ENCODE data around the gene MPL.

The MPL gene

DNA sequence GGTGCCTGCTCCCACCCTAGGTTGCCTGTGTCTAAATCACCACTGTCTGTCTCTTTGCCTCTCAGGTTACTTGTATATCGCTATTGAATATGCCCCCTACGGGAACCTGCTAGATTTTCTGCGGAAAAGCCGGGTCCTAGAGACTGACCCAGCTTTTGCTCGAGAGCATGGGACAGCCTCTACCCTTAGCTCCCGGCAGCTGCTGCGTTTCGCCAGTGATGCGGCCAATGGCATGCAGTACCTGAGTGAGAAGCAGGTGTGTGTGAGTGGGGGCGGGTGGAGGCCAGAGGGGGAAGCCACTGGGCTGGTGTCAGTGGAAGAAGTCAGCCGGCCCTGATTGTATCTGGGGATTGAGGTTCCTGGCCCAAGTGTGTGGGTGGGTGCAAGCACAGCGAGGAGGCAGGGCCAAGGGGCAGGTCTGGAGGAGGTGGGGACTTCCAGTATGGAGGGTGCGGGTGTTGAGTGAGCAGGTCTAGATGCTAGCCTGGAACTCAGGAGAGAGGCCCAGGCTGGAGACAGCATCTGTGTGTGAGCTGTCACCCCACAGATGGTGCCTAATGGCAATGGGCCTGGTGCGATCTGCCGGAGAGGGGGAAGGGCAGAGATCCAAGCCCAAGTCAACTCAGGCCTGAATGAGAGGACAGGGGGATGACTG lies 19.7 kb upstream of the MPL start:
- ATAC-seq = no peak
- TF ChIP-seq SNAI2 (CRISPR knock-in tag; IDR thresholded peaks at IDR 0.05) = no peak

DNA sequence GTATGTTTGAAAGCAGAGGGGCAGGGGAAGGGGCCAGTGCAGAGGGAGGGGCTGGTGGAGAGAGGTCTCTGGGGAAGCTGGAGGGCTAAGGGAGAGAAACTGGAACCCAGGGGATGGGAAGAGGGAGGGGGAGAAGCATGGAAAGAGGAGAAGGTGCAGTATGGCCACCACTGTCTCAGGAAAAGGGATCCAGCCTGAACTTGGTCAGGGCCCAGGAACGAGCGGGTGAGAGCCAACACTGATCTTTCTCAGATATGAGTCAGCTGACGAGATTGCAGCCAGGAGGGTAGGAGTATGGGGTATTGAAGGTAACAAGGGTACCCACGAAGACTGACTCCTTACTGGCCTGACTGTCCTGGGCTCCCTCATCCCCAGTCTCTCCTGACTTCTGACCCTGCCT lies 18.8 kb upstream of the MPL start:
- ATAC-seq = no peak
- TF ChIP-seq CSDC2 (CRISPR knock-in tag; IDR thresholded peaks at IDR 0.05) (no peak), ESRRG (CRISPR knock-in tag; IDR thresholded peaks at IDR 0.05) (no peak), ARNTL (CRISPR knock-in tag; IDR thresholded peaks at IDR 0.05; ENCODE audit: borderline replicate concordance, low read depth) (no peak), ZNF70 (CRISPR knock-in tag; IDR thresholded peaks at IDR 0.05) (no peak), SNAI2 (CRISPR knock-in tag; IDR thresholded peaks at IDR 0.05) (no peak), PPARA (CRISPR knock-in tag; IDR thresholded peaks at IDR 0.05; ENCODE audit: borderline replicate concordance) (no peak), RARB (CRISPR knock-in tag; IDR thresholded peaks at IDR 0.05) (no peak), CSRNP3 (CRISPR knock-in tag; IDR thresholded peaks at IDR 0.05) (no peak), TCF4 (CRISPR knock-in tag; IDR thresholded peaks at IDR 0.05; ENCODE audit: borderline replicate concordance) (no peak), ZC3H10 (CRISPR knock-in tag; IDR thresholded peaks at IDR 0.05) (no peak), TOX (CRISPR knock-in tag; IDR thresholded peaks at IDR 0.05; ENCODE audit: borderline replicate concordance) (no peak), ZNF565 (CRISPR knock-in tag; conservative IDR thresholded peaks at IDR 0.05; ENCODE audit: low read depth) (no peak), ISL1 (CRISPR knock-in tag; IDR thresholded peaks at IDR 0.05) (no peak), ZFP3 (CRISPR knock-in tag; IDR thresholded peaks at IDR 0.05) (no peak), GLIS3 (CRISPR knock-in tag; IDR thresholded peaks at IDR 0.05) (no peak), ZNF8 (CRISPR knock-in tag; IDR thresholded peaks at IDR 0.05) (no peak)
- TF ChIP-seq, protein P1, sequence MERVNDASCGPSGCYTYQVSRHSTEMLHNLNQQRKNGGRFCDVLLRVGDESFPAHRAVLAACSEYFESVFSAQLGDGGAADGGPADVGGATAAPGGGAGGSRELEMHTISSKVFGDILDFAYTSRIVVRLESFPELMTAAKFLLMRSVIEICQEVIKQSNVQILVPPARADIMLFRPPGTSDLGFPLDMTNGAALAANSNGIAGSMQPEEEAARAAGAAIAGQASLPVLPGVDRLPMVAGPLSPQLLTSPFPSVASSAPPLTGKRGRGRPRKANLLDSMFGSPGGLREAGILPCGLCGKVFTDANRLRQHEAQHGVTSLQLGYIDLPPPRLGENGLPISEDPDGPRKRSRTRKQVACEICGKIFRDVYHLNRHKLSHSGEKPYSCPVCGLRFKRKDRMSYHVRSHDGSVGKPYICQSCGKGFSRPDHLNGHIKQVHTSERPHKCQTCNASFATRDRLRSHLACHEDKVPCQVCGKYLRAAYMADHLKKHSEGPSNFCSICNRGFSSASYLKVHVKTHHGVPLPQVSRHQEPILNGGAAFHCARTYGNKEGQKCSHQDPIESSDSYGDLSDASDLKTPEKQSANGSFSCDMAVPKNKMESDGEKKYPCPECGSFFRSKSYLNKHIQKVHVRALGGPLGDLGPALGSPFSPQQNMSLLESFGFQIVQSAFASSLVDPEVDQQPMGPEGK (CRISPR knock-in tag; IDR thresholded peaks at IDR 0.05; ENCODE audit: borderline replicate concordance) = no peak
- TF ChIP-seq, protein P2, sequence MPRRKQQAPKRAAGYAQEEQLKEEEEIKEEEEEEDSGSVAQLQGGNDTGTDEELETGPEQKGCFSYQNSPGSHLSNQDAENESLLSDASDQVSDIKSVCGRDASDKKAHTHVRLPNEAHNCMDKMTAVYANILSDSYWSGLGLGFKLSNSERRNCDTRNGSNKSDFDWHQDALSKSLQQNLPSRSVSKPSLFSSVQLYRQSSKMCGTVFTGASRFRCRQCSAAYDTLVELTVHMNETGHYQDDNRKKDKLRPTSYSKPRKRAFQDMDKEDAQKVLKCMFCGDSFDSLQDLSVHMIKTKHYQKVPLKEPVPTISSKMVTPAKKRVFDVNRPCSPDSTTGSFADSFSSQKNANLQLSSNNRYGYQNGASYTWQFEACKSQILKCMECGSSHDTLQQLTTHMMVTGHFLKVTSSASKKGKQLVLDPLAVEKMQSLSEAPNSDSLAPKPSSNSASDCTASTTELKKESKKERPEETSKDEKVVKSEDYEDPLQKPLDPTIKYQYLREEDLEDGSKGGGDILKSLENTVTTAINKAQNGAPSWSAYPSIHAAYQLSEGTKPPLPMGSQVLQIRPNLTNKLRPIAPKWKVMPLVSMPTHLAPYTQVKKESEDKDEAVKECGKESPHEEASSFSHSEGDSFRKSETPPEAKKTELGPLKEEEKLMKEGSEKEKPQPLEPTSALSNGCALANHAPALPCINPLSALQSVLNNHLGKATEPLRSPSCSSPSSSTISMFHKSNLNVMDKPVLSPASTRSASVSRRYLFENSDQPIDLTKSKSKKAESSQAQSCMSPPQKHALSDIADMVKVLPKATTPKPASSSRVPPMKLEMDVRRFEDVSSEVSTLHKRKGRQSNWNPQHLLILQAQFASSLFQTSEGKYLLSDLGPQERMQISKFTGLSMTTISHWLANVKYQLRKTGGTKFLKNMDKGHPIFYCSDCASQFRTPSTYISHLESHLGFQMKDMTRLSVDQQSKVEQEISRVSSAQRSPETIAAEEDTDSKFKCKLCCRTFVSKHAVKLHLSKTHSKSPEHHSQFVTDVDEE (CRISPR knock-in tag; IDR thresholded peaks at IDR 0.05) = no peak

DNA sequence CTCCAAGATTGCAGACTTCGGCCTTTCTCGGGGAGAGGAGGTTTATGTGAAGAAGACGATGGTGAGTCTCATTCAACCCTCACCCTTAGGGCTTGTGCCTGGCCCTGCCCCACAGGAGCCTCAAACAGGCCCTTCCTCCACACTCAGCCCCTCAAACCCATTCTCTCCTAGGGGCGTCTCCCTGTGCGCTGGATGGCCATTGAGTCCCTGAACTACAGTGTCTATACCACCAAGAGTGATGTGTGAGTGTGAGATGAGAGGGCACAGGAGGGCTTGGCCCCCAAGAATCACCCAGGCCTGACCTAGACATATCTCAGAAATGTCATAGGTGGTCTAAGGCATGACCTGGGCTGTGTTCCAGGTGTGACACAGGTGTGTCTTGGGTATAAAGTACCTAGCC lies 18.3 kb upstream of the MPL start:
- TF ChIP-seq SNAI2 (CRISPR knock-in tag; IDR thresholded peaks at IDR 0.05) = no peak
- TF ChIP-seq CSRNP3 (CRISPR knock-in tag; IDR thresholded peaks at IDR 0.05) = no peak
- TF ChIP-seq ISL1 (CRISPR knock-in tag; IDR thresholded peaks at IDR 0.05) = no peak
- no peak for TF ChIP-seq ZFP3 (CRISPR knock-in tag; IDR thresholded peaks at IDR 0.05)
- no peak for TF ChIP-seq TOX (CRISPR knock-in tag; IDR thresholded peaks at IDR 0.05; ENCODE audit: borderline replicate concordance)
- TF ChIP-seq TCF4 (CRISPR knock-in tag; IDR thresholded peaks at IDR 0.05; ENCODE audit: borderline replicate concordance) = no peak
- no peak for ATAC-seq

GRCh38 chr1:43319766-43320165 lies 17.9 kb upstream of the MPL start:
- no peak for TF ChIP-seq CSRNP3 (CRISPR knock-in tag; IDR thresholded peaks at IDR 0.05)
- no peak for TF ChIP-seq CSDC2 (CRISPR knock-in tag; IDR thresholded peaks at IDR 0.05)
- no peak for TF ChIP-seq ARNTL (CRISPR knock-in tag; IDR thresholded peaks at IDR 0.05; ENCODE audit: borderline replicate concordance, low read depth)
- no peak for TF ChIP-seq ESRRG (CRISPR knock-in tag; IDR thresholded peaks at IDR 0.05)
- TF ChIP-seq ZNF70 (CRISPR knock-in tag; IDR thresholded peaks at IDR 0.05) = no peak
- no peak for TF ChIP-seq RARB (CRISPR knock-in tag; IDR thresholded peaks at IDR 0.05)
- TF ChIP-seq, protein P2 (CRISPR knock-in tag; IDR thresholded peaks at IDR 0.05) = no peak
- no peak for TF ChIP-seq ZNF8 (CRISPR knock-in tag; IDR thresholded peaks at IDR 0.05)
- TF ChIP-seq GLIS3 (CRISPR knock-in tag; IDR thresholded peaks at IDR 0.05) = no peak
- TF ChIP-seq SNAI2 (CRISPR knock-in tag; IDR thresholded peaks at IDR 0.05) = no peak
- no peak for TF ChIP-seq TOX (CRISPR knock-in tag; IDR thresholded peaks at IDR 0.05; ENCODE audit: borderline replicate concordance)
- no peak for TF ChIP-seq ZC3H10 (CRISPR knock-in tag; IDR thresholded peaks at IDR 0.05)
- no peak for TF ChIP-seq ISL1 (CRISPR knock-in tag; IDR thresholded peaks at IDR 0.05)
- no peak for TF ChIP-seq ZNF565 (CRISPR knock-in tag; conservative IDR thresholded peaks at IDR 0.05; ENCODE audit: low read depth)
- TF ChIP-seq OSR1 (CRISPR knock-in tag; IDR thresholded peaks at IDR 0.05) = no peak
- no peak for TF ChIP-seq PPARA (CRISPR knock-in tag; IDR thresholded peaks at IDR 0.05; ENCODE audit: borderline replicate concordance)
- TF ChIP-seq BACH2 (CRISPR knock-in tag; IDR thresholded peaks at IDR 0.05; ENCODE audit: borderline replicate concordance) = no peak
- ATAC-seq = no peak

Data from SK-N-SH treated with all-trans-retinoic acid at 6 μM for 48 hours (cell line).